ENCODE measurements around the gene RNF31. TPM values are rescaled to one million over a fixed set of nuclear protein-coding genes. Genes with fewer than 3 reads are reported as not detected.
"Not testable (repeated sequence)": the region's sequence is repeated elsewhere in the genome, so short reads cannot be mapped to it uniquely, and the experiment has no call there.

The RNF31 gene
- total and polyA plus RNA-seq, 2 of the 13 experiments (the other 11 are each of a cell fraction or from before 2014, with no cell fraction given) = 48.2 to 86.8 TPM

- in situ Hi-C loops (cut with HindIII; ENCODE audit: extremely low pct_ligation_motif_present, low pct_unique_long_range_greater_than_20kb); H4K20me1 ChIP-seq (ENCODE audit: insufficient read depth, low read length); H2AFZ ChIP-seq (ENCODE audit: low read length); H3K9me3 ChIP-seq (ENCODE audit: low read length); FAIRE-seq; H3K4me2 ChIP-seq (ENCODE audit: low read depth, low read length); H3K9ac ChIP-seq (ENCODE audit: insufficient read depth, low read depth, low read length); H3K4me3 ChIP-seq (replicated peaks in 1 of 3; ENCODE audit: insufficient read depth in 1 of 3, low read depth in 2 of 3, low read length in 3 of 3); BruUV-seq (replicated peaks); H3K27ac ChIP-seq (ENCODE audit: extremely low read length, insufficient read depth, low read length); DNase-seq (ENCODE audit: low spot score); CTCF ChIA-PET (ENCODE audit: low intra/inter-chr PET ratio, low total read pairs); intact Hi-C loops (cut with micrococcal nuclease; ENCODE audit: unreplicated experiment); ATAC-seq; H3K79me2 ChIP-seq (ENCODE audit: insufficient read depth, low read length); H3K27me3 ChIP-seq (ENCODE audit: control insufficient read depth in 1 of 2, insufficient read depth in 2 of 2, low read length in 2 of 2): not testable (repeated sequence)
- WGBS (ENCODE audit: low lambda C conversion rate) = 97% methylated on average over 8 of the region's 8 CpGs
- 0 out of 2 replicates have a peak, but pooled peaks have one; percentile 27 for TF ChIP-seq RBFOX2 (IDR thresholded peaks at IDR 0.05; ENCODE audit: low read depth, low read length)
- Histone ChIP-seq H3K4me1 (ENCODE audit: insufficient read depth, low read length) (peaks cover 18% of the 10 kb centered on the region), H3K36me3 (replicated peaks in 1 of 2; ENCODE audit: control insufficient read depth in 1 of 2, insufficient read depth in 2 of 2, low read length in 2 of 2) (peaks cover 22 to 28% of the 10 kb centered on the region in 2 experiments; a peak in 4 of 5 replicates)
- POLR2A ChIA-PET = interaction anchor here (1.2 to 2.9 kb wide), 6 partner anchors 10 to 88 kb away, joined by 3 to 23 read pairs (median 5); partner anchors contain the start of genes CHMP4A, DCAF11, IPO4 and MDP1
These were observed 55.2 kb downstream of the RNF31 start for GRCh38 chr14:24202538-24202937.

GRCh38 chr14:24203249-24203886 is 56.1 kb downstream of the RNF31 start:
- H3K27ac ChIP-seq (ENCODE audit: extremely low read length, insufficient read depth, low read length); CTCF ChIA-PET (ENCODE audit: low intra/inter-chr PET ratio, low total read pairs); H3K27me3 ChIP-seq (ENCODE audit: control insufficient read depth in 1 of 2, insufficient read depth in 2 of 2, low read length in 2 of 2); H4K20me1 ChIP-seq (ENCODE audit: insufficient read depth, low read length); FAIRE-seq; H3K4me3 ChIP-seq (replicated peaks in 1 of 3; ENCODE audit: insufficient read depth in 1 of 3, low read depth in 2 of 3, low read length in 3 of 3); intact Hi-C loops (cut with micrococcal nuclease; ENCODE audit: unreplicated experiment); H3K9me3 ChIP-seq (ENCODE audit: low read length); H3K4me1 ChIP-seq (ENCODE audit: insufficient read depth, low read length); H2AFZ ChIP-seq (ENCODE audit: low read length); H3K79me2 ChIP-seq (ENCODE audit: insufficient read depth, low read length); BruUV-seq (replicated peaks); H3K9ac ChIP-seq (ENCODE audit: insufficient read depth, low read depth, low read length); ATAC-seq; DNase-seq (ENCODE audit: low spot score); in situ Hi-C loops (cut with HindIII; ENCODE audit: extremely low pct_ligation_motif_present, low pct_unique_long_range_greater_than_20kb); H3K4me2 ChIP-seq (ENCODE audit: low read depth, low read length); TF ChIP-seq HNF1A (IDR thresholded peaks at IDR 0.05; ENCODE audit: low read depth): not testable (repeated sequence)
- POLR2A ChIA-PET = interaction anchor here (0.7 to 2.9 kb wide), 10 partner anchors 8 to 277 kb away, joined by 3 to 23 read pairs (median 4); partner anchors contain the start of genes CHMP4A, DCAF11, EMC9 and IPO4
- peaks cover 29 to 36% of the 10 kb centered on the region in 2 experiments; a peak in 4 of 5 replicates for H3K36me3 ChIP-seq (replicated peaks in 1 of 2; ENCODE audit: control insufficient read depth in 1 of 2, insufficient read depth in 2 of 2, low read length in 2 of 2)
- WGBS (ENCODE audit: low lambda C conversion rate) = 98% methylated on average over 16 of the region's 16 CpGs
- TF ChIP-seq HNF1A (CRISPR knock-in tag; IDR thresholded peaks at IDR 0.05; ENCODE audit: borderline replicate concordance) (0 out of 2 replicates have a peak, but pooled peaks have one; percentile 19), SAFB2 (CRISPR knock-in tag; IDR thresholded peaks at IDR 0.05; ENCODE audit: borderline replicate concordance, low read depth) (peak; percentile 53; the same call in 1 of the 2 replicates), ZNF609 (CRISPR knock-in tag; IDR thresholded peaks at IDR 0.05; ENCODE audit: borderline replicate concordance) (0 out of 2 replicates have a peak, but pooled peaks have one; percentile 55)

Data from HepG2 (cell line).